Measurements from ENCODE around the gene ATRNL1.

DNA sequence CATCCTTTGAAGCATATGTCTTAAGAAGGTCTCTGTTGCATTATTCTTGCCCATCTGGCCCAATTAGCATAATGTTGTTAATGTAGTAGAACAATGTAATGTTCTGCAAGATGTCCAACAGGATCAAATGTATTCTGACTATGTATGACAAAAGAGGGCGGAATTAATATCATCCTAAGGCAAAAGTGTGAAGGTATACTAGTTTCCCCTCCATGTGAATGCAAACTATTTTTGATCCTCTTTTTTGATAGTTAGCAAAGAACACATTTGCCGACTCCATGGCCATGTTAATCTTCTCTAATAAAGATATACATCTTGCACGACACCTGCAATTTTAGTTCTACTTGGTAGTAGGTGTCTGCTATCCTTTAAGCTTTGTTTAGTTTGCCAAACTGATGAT, 157.6 kb downstream of the ATRNL1 start:
- TF ChIP-seq NFIC (IDR thresholded peaks at IDR 0.05; ENCODE audit: borderline replicate concordance), result no peak
- TF ChIP-seq, protein P1, sequence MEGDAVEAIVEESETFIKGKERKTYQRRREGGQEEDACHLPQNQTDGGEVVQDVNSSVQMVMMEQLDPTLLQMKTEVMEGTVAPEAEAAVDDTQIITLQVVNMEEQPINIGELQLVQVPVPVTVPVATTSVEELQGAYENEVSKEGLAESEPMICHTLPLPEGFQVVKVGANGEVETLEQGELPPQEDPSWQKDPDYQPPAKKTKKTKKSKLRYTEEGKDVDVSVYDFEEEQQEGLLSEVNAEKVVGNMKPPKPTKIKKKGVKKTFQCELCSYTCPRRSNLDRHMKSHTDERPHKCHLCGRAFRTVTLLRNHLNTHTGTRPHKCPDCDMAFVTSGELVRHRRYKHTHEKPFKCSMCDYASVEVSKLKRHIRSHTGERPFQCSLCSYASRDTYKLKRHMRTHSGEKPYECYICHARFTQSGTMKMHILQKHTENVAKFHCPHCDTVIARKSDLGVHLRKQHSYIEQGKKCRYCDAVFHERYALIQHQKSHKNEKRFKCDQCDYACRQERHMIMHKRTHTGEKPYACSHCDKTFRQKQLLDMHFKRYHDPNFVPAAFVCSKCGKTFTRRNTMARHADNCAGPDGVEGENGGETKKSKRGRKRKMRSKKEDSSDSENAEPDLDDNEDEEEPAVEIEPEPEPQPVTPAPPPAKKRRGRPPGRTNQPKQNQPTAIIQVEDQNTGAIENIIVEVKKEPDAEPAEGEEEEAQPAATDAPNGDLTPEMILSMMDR (IDR thresholded peaks at IDR 0.05), result no peak
- TF ChIP-seq, protein P2, sequence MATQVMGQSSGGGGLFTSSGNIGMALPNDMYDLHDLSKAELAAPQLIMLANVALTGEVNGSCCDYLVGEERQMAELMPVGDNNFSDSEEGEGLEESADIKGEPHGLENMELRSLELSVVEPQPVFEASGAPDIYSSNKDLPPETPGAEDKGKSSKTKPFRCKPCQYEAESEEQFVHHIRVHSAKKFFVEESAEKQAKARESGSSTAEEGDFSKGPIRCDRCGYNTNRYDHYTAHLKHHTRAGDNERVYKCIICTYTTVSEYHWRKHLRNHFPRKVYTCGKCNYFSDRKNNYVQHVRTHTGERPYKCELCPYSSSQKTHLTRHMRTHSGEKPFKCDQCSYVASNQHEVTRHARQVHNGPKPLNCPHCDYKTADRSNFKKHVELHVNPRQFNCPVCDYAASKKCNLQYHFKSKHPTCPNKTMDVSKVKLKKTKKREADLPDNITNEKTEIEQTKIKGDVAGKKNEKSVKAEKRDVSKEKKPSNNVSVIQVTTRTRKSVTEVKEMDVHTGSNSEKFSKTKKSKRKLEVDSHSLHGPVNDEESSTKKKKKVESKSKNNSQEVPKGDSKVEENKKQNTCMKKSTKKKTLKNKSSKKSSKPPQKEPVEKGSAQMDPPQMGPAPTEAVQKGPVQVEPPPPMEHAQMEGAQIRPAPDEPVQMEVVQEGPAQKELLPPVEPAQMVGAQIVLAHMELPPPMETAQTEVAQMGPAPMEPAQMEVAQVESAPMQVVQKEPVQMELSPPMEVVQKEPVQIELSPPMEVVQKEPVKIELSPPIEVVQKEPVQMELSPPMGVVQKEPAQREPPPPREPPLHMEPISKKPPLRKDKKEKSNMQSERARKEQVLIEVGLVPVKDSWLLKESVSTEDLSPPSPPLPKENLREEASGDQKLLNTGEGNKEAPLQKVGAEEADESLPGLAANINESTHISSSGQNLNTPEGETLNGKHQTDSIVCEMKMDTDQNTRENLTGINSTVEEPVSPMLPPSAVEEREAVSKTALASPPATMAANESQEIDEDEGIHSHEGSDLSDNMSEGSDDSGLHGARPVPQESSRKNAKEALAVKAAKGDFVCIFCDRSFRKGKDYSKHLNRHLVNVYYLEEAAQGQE (IDR thresholded peaks at IDR 0.05; ENCODE audit: low read depth, low read length), result no peak
